ENCODE measurements around the gene SLC38A6. TPM values are rescaled to one million over a fixed set of nuclear protein-coding genes. Genes with fewer than 3 reads are reported as not detected.

SLC38A6 gene
- total RNA-seq, 1 donor from 2014 or later = 13.2 TPM

GRCh38 chr14:60977847-60978246 is 3.2 kb upstream of the SLC38A6 start:
- no peak for DNase-seq (ENCODE audit: low spot score)

GRCh38 chr14:60981633-60982455 is 799 bp downstream of the SLC38A6 start:
- no peak for DNase-seq (ENCODE audit: low spot score)

- no peak for DNase-seq (ENCODE audit: low spot score)
Observed at GRCh38 chr14:60984196-60984595, 3.2 kb downstream of the SLC38A6 start.

- no peak for DNase-seq (ENCODE audit: low spot score)
Observed at GRCh38 chr14:60986500-60986899, 5.5 kb downstream of the SLC38A6 start.

- DNase-seq (ENCODE audit: low spot score) = no peak
Observed at GRCh38 chr14:60989599-60989998, 8.6 kb downstream of the SLC38A6 start.

- DNase-seq (ENCODE audit: low spot score) = no peak
Observed at GRCh38 chr14:60998617-60999016, 17.6 kb downstream of the SLC38A6 start.

GRCh38 chr14:60999536-60999935 is 18.5 kb downstream of the SLC38A6 start:
- DNase-seq (ENCODE audit: low spot score) = no peak

GRCh38 chr14:61003571-61003970 is 22.5 kb downstream of the SLC38A6 start:
- no peak for DNase-seq (ENCODE audit: low spot score)

- DNase-seq (ENCODE audit: low spot score) = no peak
Observed at GRCh38 chr14:61019537-61019936, 38.5 kb downstream of the SLC38A6 start.

- DNase-seq (ENCODE audit: low spot score) = peak; percentile 74
Observed at GRCh38 chr14:61025251-61026223, 44.5 kb downstream of the SLC38A6 start.

- no peak for DNase-seq (ENCODE audit: low spot score)
Observed at GRCh38 chr14:61026526-61026925, 45.5 kb downstream of the SLC38A6 start.

- no peak for DNase-seq (ENCODE audit: low spot score)
Observed at GRCh38 chr14:61031026-61031425, 50.0 kb downstream of the SLC38A6 start.

- DNase-seq (ENCODE audit: low spot score) = no peak
Observed at GRCh38 chr14:61033054-61033453, 52.0 kb downstream of the SLC38A6 start.

- no peak for DNase-seq (ENCODE audit: low spot score)
Observed at GRCh38 chr14:61033855-61034254, 52.8 kb downstream of the SLC38A6 start.

GRCh38 chr14:61034416-61035120 is 53.5 kb downstream of the SLC38A6 start:
- DNase-seq (ENCODE audit: low spot score) = no peak

GRCh38 chr14:61037215-61037614 is 56.2 kb downstream of the SLC38A6 start:
- no peak for DNase-seq (ENCODE audit: low spot score)

- no peak for DNase-seq (ENCODE audit: low spot score)
Observed at GRCh38 chr14:61041704-61042103, 60.7 kb downstream of the SLC38A6 start.

GRCh38 chr14:61042220-61042619 is 61.2 kb downstream of the SLC38A6 start:
- no peak for DNase-seq (ENCODE audit: low spot score)

GRCh38 chr14:61043506-61043905 is 62.5 kb downstream of the SLC38A6 start:
- DNase-seq (ENCODE audit: low spot score) = no peak

GRCh38 chr14:61047021-61047420 is 66.0 kb downstream of the SLC38A6 start:
- DNase-seq (ENCODE audit: low spot score) = no peak

- DNase-seq (ENCODE audit: low spot score) = no peak
Observed at GRCh38 chr14:61048640-61049039, 67.6 kb downstream of the SLC38A6 start.

- no peak for DNase-seq (ENCODE audit: low spot score)
Observed at GRCh38 chr14:61050417-61050816, 69.4 kb downstream of the SLC38A6 start.
